ENCODE data around the gene PDK2.

PDK2 gene

GRCh38 chr17:50094753-50095619 lies at the start of gene PDK2:
PDK2 (plus strand) TSS chr17:50095351; CDS start chr17:50095436, 85 bp downstream.
- DNase-seq (ENCODE audit: low read depth in 3 of 3, low spot score in 1 of 3), result peak; percentile 87 to 90 (median 90)

GRCh38 chr17:50046179-50046578 lies 49.0 kb upstream of the PDK2 start:
- DNase-seq (ENCODE audit: low read depth in 3 of 3, low spot score in 1 of 3), result no peak

GRCh38 chr17:50046667-50047066 lies 48.5 kb upstream of the PDK2 start:
- no peak for DNase-seq (ENCODE audit: low read depth in 3 of 3, low spot score in 1 of 3)

GRCh38 chr17:50047083-50047482 lies 48.1 kb upstream of the PDK2 start:
- no peak for DNase-seq (ENCODE audit: low read depth in 3 of 3, low spot score in 1 of 3)

GRCh38 chr17:50047488-50048126 lies 47.5 kb upstream of the PDK2 start:
- DNase-seq (ENCODE audit: low read depth in 3 of 3, low spot score in 1 of 3), result no peak

GRCh38 chr17:50048146-50048720 lies 46.9 kb upstream of the PDK2 start:
- no peak for DNase-seq (ENCODE audit: low read depth in 3 of 3, low spot score in 1 of 3)

GRCh38 chr17:50048988-50049387 lies 46.2 kb upstream of the PDK2 start:
- no peak for DNase-seq (ENCODE audit: low read depth in 3 of 3, low spot score in 1 of 3)

- DNase-seq (ENCODE audit: low read depth in 3 of 3, low spot score in 1 of 3), result no peak
Measured at GRCh38 chr17:50049636-50050035, 45.5 kb upstream of the PDK2 start.

GRCh38 chr17:50050431-50051032 lies 44.6 kb upstream of the PDK2 start:
- DNase-seq (ENCODE audit: low read depth in 3 of 3, low spot score in 1 of 3), result no peak

- DNase-seq (ENCODE audit: low read depth in 3 of 3, low spot score in 1 of 3), result peak in 2 of 3 donors; percentile 14 to 33
Measured at GRCh38 chr17:50051082-50051576, 44.0 kb upstream of the PDK2 start.

- DNase-seq (ENCODE audit: low read depth in 3 of 3, low spot score in 1 of 3), result no peak
Measured at GRCh38 chr17:50051606-50052005, 43.5 kb upstream of the PDK2 start.

GRCh38 chr17:50052241-50052796 lies 42.8 kb upstream of the PDK2 start:
- DNase-seq (ENCODE audit: low read depth in 3 of 3, low spot score in 1 of 3), result no peak

GRCh38 chr17:50052822-50053653 lies 42.1 kb upstream of the PDK2 start:
- no peak for DNase-seq (ENCODE audit: low read depth in 3 of 3, low spot score in 1 of 3)

- DNase-seq (ENCODE audit: low read depth in 3 of 3, low spot score in 1 of 3), result no peak
Measured at GRCh38 chr17:50053654-50053960, 41.5 kb upstream of the PDK2 start.

GRCh38 chr17:50055055-50055425 lies 40.1 kb upstream of the PDK2 start:
- DNase-seq (ENCODE audit: low read depth in 3 of 3, low spot score in 1 of 3), result no peak

- DNase-seq (ENCODE audit: low read depth in 3 of 3, low spot score in 1 of 3), result peak in 2 of 3 donors; percentile 18 to 46
Measured at GRCh38 chr17:50055426-50056216, 39.5 kb upstream of the PDK2 start, which contains the start of gene ITGA3. ITGA3 (plus strand) TSS chr17:50056110; CDS start chr17:50056440, 330 bp downstream.

- peak in 2 of 3 donors; percentile 19 to 46 for DNase-seq (ENCODE audit: low read depth in 3 of 3, low spot score in 1 of 3)
Measured at GRCh38 chr17:50056217-50056960, 38.8 kb upstream of the PDK2 start.

- DNase-seq (ENCODE audit: low read depth in 3 of 3, low spot score in 1 of 3), result no peak
Measured at GRCh38 chr17:50056961-50057330, 38.2 kb upstream of the PDK2 start.

GRCh38 chr17:50057521-50057991 lies 37.6 kb upstream of the PDK2 start:
- DNase-seq (ENCODE audit: low read depth in 3 of 3, low spot score in 1 of 3), result no peak

Data from stimulated activated CD4-positive, alpha-beta T cell treated with anti-CD3 and anti-CD28 coated beads, TNF-alpha, amount 100 ng/mL, for 1 hour (primary cell).